Measurements from ENCODE around the gene COPS2. TPM values are rescaled to one million over a fixed set of nuclear protein-coding genes. Genes with fewer than 3 reads are reported as not detected.
A peak's percentile ranks its signal among the peaks of the same experiment; 100 is the strongest.
"Not testable (repeated sequence)": the region's sequence is repeated elsewhere in the genome, so short reads cannot be mapped to it uniquely, and the experiment has no call there.

Gene COPS2
- 10 to 100 TPM; 82.6 to 95.9 TPM for total RNA-seq

- intact Hi-C loops (cut with DNase I, micrococcal nuclease) = loop anchor here (1.0 to 10.0 kb wide), 15 partner anchors 15 to 1752 kb away; partner anchors contain the start of genes CEP152 (in 2 of the 2), EID1 (in 2 of the 2), GALK2 (in 2 of the 2) and SECISBP2L (in 2 of the 2)
- POLR2A ChIA-PET = interaction anchor here (0.7 to 1.7 kb wide), 8 partner anchors 10 to 1200 kb away, joined by 3 to 25 read pairs (median 3); partner anchors contain the start of genes CEP152, DTWD1, EID1 and FAM227B
Measured at GRCh38 chr15:49155110-49155833, at the start of gene COPS2. Gene COPS2 (minus strand): TSS chr15:49155599. CDS start chr15:49155578, 21 bp downstream.

DNA sequence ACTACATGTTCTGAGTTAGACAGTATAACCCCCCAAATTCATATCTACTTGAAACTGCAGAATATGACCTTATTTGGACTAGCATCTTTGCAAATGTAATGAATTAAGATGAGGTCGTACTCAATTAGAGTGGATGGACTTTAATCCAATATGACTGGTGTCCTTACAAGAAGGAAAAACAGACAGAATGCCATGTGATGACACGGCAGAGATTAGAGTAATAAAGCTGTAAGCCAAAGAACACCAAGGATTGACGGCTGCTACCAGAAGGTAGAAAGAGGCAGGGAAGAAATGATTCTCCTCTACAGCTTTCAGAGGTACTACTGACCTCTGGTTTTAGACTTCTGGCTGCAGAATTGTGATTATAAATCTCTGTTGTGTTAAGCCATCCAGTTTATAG, 44.9 kb upstream of the COPS2 start:
- ATAC-seq = no peak
- H3K27ac Mint-ChIP-seq = no peak overlapping the region
- H3K27me3 Mint-ChIP-seq = no peaks in the 10 kb centered on the region
- DNase-seq = no peak
- H3K36me3 Mint-ChIP-seq (ENCODE audit: low read depth) = peaks cover 35% of the 10 kb centered on the region
- intact Hi-C loops (cut with DNase I, micrococcal nuclease) = no loop called here
- ChIA-PET POLR2A (interaction anchor here (0.7 kb wide), 1 partner anchor 1071 kb away, joined by 3 read pairs; no protein-coding TSS in a partner anchor), CTCF (no interaction called here)
- H3K4me3 Mint-ChIP-seq = no peak overlapping the region
- H3K4me1 Mint-ChIP-seq = peaks cover 8% of the 10 kb centered on the region
- H3K9me3 Mint-ChIP-seq (ENCODE audit: low read depth) = peaks cover 7% of the 10 kb centered on the region

More at GRCh38 chr15:49155110-49155833, at the start of gene COPS2:
- H3K27ac Mint-ChIP-seq = peak within 1 kb of the TSS; percentile 94
- DNase-seq = peak; percentile 95
- H3K9me3 Mint-ChIP-seq (ENCODE audit: low read depth) = no peaks in the 10 kb centered on the region
- peak within 1 kb of the TSS; percentile 96 for H3K4me3 Mint-ChIP-seq
- H3K4me1 Mint-ChIP-seq = peaks cover 37% of the 10 kb centered on the region
- H3K27me3 Mint-ChIP-seq = no peaks in the 10 kb centered on the region
- CTCF ChIA-PET = interaction anchor here (0.7 to 2.4 kb wide), 5 partner anchors 10 to 1729 kb away, joined by 3 to 13 read pairs (median 4); partner anchors contain the start of genes GALK2 and SECISBP2L
- peaks cover 2% of the 10 kb centered on the region for H3K36me3 Mint-ChIP-seq (ENCODE audit: low read depth)
- peak; percentile 96 for ATAC-seq

- Mint-ChIP-seq H3K27ac (no peak overlapping the region), H3K4me3 (no peak overlapping the region), H3K9me3 (ENCODE audit: low read depth) (peaks cover 3% of the 10 kb centered on the region), H3K36me3 (ENCODE audit: low read depth) (peaks cover 28% of the 10 kb centered on the region), H3K4me1 (peaks cover 8% of the 10 kb centered on the region), H3K27me3 (no peaks in the 10 kb centered on the region)
- CTCF ChIA-PET = no interaction called here
- DNase-seq (no peak), ATAC-seq (no peak)
- intact Hi-C loops (cut with DNase I, micrococcal nuclease) = no loop called here
- POLR2A ChIA-PET = no interaction called here
Measured at GRCh38 chr15:49199666-49200065, 44.3 kb upstream of the COPS2 start.

DNA sequence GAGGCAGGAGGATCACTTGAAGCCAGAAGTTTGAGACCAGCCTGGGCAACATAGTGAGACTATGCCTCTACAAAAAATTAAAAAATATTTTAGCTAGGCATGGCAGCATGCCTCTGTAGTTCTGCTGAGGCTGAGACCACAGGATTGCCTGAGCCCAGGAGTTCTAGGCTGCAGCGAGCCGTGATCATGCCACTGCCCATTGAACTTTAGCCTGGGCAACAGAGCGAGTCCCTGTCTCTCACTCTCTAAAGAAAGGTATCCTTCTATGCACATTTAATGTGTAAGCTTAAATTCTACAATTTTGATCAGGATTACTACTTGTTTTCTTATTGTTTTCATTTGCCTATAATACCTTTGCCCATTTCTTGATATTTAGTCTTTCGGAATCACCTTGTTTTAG, 41.5 kb upstream of the COPS2 start:
- no peaks in the 10 kb centered on the region for H3K9me3 Mint-ChIP-seq (ENCODE audit: low read depth)
- intact Hi-C loops (cut with DNase I, micrococcal nuclease) = no loop called here
- no peak for DNase-seq

DNA sequence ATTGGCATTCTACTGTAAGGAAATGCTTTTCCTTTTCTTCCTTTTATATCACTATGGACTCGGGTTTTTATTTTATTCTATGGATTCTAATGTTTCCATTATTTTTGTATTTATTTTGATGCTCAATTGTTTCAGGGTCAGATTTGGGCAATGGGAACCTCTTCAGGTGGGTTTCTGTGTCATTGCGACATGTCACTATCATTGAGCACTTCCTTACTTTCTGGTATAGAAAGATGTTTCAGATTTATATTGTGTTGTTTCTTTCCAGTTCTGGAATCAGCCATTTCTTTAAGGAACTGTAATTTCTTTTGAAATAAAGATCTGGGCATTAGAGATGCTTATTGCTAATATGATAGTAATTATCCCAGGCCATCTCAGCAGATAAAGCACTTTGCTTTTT, 36.5 kb upstream of the COPS2 start:
- CTCF ChIA-PET = no interaction called here
- Mint-ChIP-seq H3K9me3 (ENCODE audit: low read depth) (no peaks in the 10 kb centered on the region), H3K4me1 (peaks cover 14% of the 10 kb centered on the region), H3K27ac (no peak overlapping the region), H3K4me3 (no peak overlapping the region), H3K27me3 (no peaks in the 10 kb centered on the region), H3K36me3 (ENCODE audit: low read depth) (peaks cover 11% of the 10 kb centered on the region)
- POLR2A ChIA-PET = no interaction called here
- ATAC-seq (no peak), DNase-seq (no peak)
- intact Hi-C loops (cut with DNase I, micrococcal nuclease) = no loop called here

More for the DNA sequence above, 41.5 kb upstream of the COPS2 start:
- ChIA-PET CTCF (no interaction called here), POLR2A (no interaction called here)
- no peaks in the 10 kb centered on the region for H3K27me3 Mint-ChIP-seq
- H3K27ac Mint-ChIP-seq = no peak overlapping the region
- peaks cover 8% of the 10 kb centered on the region for H3K4me1 Mint-ChIP-seq
- peaks cover 5% of the 10 kb centered on the region for H3K36me3 Mint-ChIP-seq (ENCODE audit: low read depth)
- H3K4me3 Mint-ChIP-seq = no peak overlapping the region
- no peak for ATAC-seq

GRCh38 chr15:49190586-49190985, 35.2 kb upstream of the COPS2 start:
- CTCF ChIA-PET = no interaction called here
- no peaks in the 10 kb centered on the region for H3K27me3 Mint-ChIP-seq
- H3K36me3 Mint-ChIP-seq (ENCODE audit: low read depth) = peaks cover 15% of the 10 kb centered on the region
- no peaks in the 10 kb centered on the region for H3K9me3 Mint-ChIP-seq (ENCODE audit: low read depth)
- POLR2A ChIA-PET = no interaction called here
- intact Hi-C loops (cut with DNase I, micrococcal nuclease) = no loop called here
- peaks cover 16% of the 10 kb centered on the region for H3K4me1 Mint-ChIP-seq
- no peak overlapping the region for H3K4me3 Mint-ChIP-seq
- DNase-seq (no peak), ATAC-seq (no peak)
- H3K27ac Mint-ChIP-seq = no peak overlapping the region

- no peak for DNase-seq
- ChIA-PET CTCF (no interaction called here), POLR2A (no interaction called here)
- H3K36me3 Mint-ChIP-seq (ENCODE audit: low read depth) = peaks cover 15% of the 10 kb centered on the region
- intact Hi-C loops (cut with DNase I, micrococcal nuclease) = no loop called here
- H3K27ac Mint-ChIP-seq = no peak overlapping the region
- H3K27me3 Mint-ChIP-seq = no peaks in the 10 kb centered on the region
- no peak for ATAC-seq
- H3K4me3 Mint-ChIP-seq = no peak overlapping the region
- no peaks in the 10 kb centered on the region for H3K9me3 Mint-ChIP-seq (ENCODE audit: low read depth)
- H3K4me1 Mint-ChIP-seq = peaks cover 22% of the 10 kb centered on the region
Measured at GRCh38 chr15:49189631-49190030, 34.2 kb upstream of the COPS2 start.

- DNase-seq (no peak), ATAC-seq (no peak)
- peaks cover 19% of the 10 kb centered on the region for H3K36me3 Mint-ChIP-seq (ENCODE audit: low read depth)
- H3K9me3 Mint-ChIP-seq (ENCODE audit: low read depth) = no peaks in the 10 kb centered on the region
- ChIA-PET POLR2A (no interaction called here), CTCF (no interaction called here)
- no peaks in the 10 kb centered on the region for H3K27me3 Mint-ChIP-seq
- peaks cover 27% of the 10 kb centered on the region for H3K4me1 Mint-ChIP-seq
- H3K27ac Mint-ChIP-seq = no peak overlapping the region
- intact Hi-C loops (cut with DNase I, micrococcal nuclease) = no loop called here
- H3K4me3 Mint-ChIP-seq = no peak overlapping the region
Measured at GRCh38 chr15:49188933-49189332, 33.5 kb upstream of the COPS2 start.

GRCh38 chr15:49187549-49188245, 32.3 kb upstream of the COPS2 start:
- POLR2A ChIA-PET = no interaction called here
- CTCF ChIA-PET = interaction anchor here (0.8 to 1.0 kb wide), 2 partner anchors 48 to 82 kb away, joined by 4 to 6 read pairs; no protein-coding TSS in a partner anchor

DNA sequence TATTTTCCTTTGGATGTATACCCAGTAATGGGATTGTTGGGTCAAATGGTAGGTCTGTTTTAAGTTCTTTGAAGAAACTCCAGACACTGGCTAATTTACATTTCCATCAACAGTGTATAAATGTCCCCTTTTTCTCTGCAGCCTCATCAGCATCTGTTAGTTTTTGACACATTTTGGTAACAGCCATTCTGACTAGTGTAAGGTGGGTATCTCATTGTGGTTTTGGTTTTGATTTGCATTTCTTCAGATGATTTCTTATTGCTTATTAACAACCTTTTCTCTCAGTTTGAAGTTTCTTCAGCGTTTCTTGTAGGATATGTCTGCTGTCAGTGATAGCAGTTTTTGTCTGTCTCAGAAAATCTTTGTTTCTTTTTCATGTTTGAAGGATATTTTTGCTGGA, 30.1 kb upstream of the COPS2 start:
- H3K36me3 Mint-ChIP-seq (ENCODE audit: low read depth) = peaks cover 25% of the 10 kb centered on the region

More at GRCh38 chr15:49187549-49188245, 32.3 kb upstream of the COPS2 start:
- H3K27me3 Mint-ChIP-seq = no peaks in the 10 kb centered on the region
- H3K4me1 Mint-ChIP-seq = peaks cover 27% of the 10 kb centered on the region
- no peaks in the 10 kb centered on the region for H3K9me3 Mint-ChIP-seq (ENCODE audit: low read depth)
- peaks cover 23% of the 10 kb centered on the region for H3K36me3 Mint-ChIP-seq (ENCODE audit: low read depth)
- intact Hi-C loops (cut with DNase I, micrococcal nuclease) = no loop called here
- no peak for DNase-seq
- ATAC-seq = no peak
- H3K4me3 Mint-ChIP-seq = no peak overlapping the region
- H3K27ac Mint-ChIP-seq = no peak overlapping the region

DNA sequence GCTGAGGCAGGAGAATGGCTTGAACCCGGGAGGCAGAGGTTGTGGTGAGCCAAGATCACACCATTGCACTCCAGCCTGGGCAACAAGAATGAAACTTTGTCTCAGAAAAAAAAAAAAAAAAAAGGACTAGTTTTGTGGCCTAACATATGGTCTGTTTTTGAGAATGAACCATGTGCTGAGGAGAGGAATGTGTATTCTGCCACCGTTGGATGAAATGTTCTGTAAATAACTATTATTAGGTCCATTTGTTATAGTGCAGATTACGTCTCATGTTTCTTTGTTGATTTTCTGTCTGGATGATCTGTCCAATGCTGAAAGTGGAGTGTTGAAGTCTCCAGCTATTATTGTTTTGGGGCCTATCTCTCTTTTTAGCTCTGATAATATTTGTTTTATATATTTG, 28.3 kb upstream of the COPS2 start:
- H3K4me3 Mint-ChIP-seq; intact Hi-C loops (cut with DNase I, micrococcal nuclease); DNase-seq; POLR2A ChIA-PET; H3K27ac Mint-ChIP-seq; CTCF ChIA-PET; H3K27me3 Mint-ChIP-seq; ATAC-seq; H3K9me3 Mint-ChIP-seq (ENCODE audit: low read depth): not testable (repeated sequence)
- Mint-ChIP-seq H3K36me3 (ENCODE audit: low read depth) (peaks cover 25% of the 10 kb centered on the region), H3K4me1 (peaks cover 23% of the 10 kb centered on the region)

More for the DNA sequence above, 30.1 kb upstream of the COPS2 start:
- intact Hi-C loops (cut with DNase I, micrococcal nuclease) = no loop called here
- Mint-ChIP-seq H3K27ac (no peak overlapping the region), H3K27me3 (no peaks in the 10 kb centered on the region), H3K4me1 (peaks cover 25% of the 10 kb centered on the region), H3K4me3 (no peak overlapping the region), H3K9me3 (ENCODE audit: low read depth) (no peaks in the 10 kb centered on the region)
- CTCF ChIA-PET = interaction anchor here (0.6 kb wide), 1 partner anchor 206 kb away, joined by 3 read pairs; no protein-coding TSS in a partner anchor
- POLR2A ChIA-PET = no interaction called here
- DNase-seq (no peak), ATAC-seq (peak; percentile 72)
